SW480 (cell line): ENCODE data around the gene MACROD1.

Experiments used
- DNase-seq: peaks from one replicate; pipeline ENCODE4 v3.0.0-alpha.2; 2016; ENCODE audit warnings: low spot score

MACROD1 gene

GRCh38 chr11:63951779-63952536 lies 214.0 kb downstream of the MACROD1 start:
- DNase-seq: no peak
